Nephron progenitor cell (in vitro differentiated cells): ENCODE measurements around the gene SLC16A13.

Experiments
- DNase-seq: peaks from one replicate; pipeline ENCODE4 v3.0.0; 2021
- H3K27ac Mint-ChIP-seq: 2 replicates; pipeline ENCODE4 v1.8.0; 2021; ENCODE audit warnings: mild to moderate bottlenecking, moderate library complexity, mixed read lengths
- H3K27me3 Mint-ChIP-seq: 2 replicates; pipeline ENCODE4 v1.8.0; 2021; ENCODE audit warnings: mild to moderate bottlenecking, low read depth, mixed read lengths; ENCODE audit not compliant: poor library complexity
- H3K36me3 Mint-ChIP-seq: 2 replicates; pipeline ENCODE4 v1.8.0; 2021; ENCODE audit warnings: low read depth, mixed read lengths
- H3K4me1 Mint-ChIP-seq: 2 replicates; pipeline ENCODE4 v1.8.0; 2021; ENCODE audit warnings: mixed read lengths
- H3K4me3 Mint-ChIP-seq: 2 replicates; pipeline ENCODE4 v1.8.0; 2021; ENCODE audit warnings: mild to moderate bottlenecking, moderate library complexity, mixed read lengths
- H3K9me3 Mint-ChIP-seq: 2 replicates; pipeline ENCODE4 v1.8.0; 2021; ENCODE audit warnings: mild to moderate bottlenecking, moderate library complexity, mixed read lengths
- TF ChIP-seq, protein P1 (sequence below): fragments of 200-600 bp; sonication (generic); IDR thresholded peaks from 2 replicates; pipeline ENCODE4 v1.5.0; 2021; ENCODE audit warnings: antibody characterized with exemption

The SLC16A13 gene

DNA sequence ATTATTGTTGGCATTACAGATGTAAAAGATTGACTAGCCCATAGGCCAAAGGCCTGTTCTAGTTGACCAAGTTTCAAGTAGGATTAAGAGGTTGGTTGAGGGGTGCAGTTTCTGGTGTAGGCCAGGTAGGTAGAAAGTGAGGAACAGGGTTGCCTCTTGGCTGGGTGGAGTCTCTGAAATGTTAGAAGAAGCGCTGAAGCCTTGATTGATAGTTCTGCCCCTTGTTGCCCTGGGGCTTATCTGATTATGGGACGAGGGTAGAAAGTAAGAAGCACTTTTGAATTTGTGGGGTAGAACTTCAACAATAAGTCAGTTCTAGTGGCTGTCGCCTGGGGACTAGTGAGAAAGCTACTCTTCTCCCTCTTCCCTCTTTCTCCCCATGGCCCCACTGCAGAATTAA is 6.7 kb upstream of the SLC16A13 start:
- H3K27me3 Mint-ChIP-seq: peaks cover 24% of the 10 kb centered on the region
- DNase-seq: no peak
- no peaks in the 10 kb centered on the region for H3K4me1 Mint-ChIP-seq
- no peak overlapping the region for H3K27ac Mint-ChIP-seq
- no peaks in the 10 kb centered on the region for H3K9me3 Mint-ChIP-seq
- no peak overlapping the region for H3K4me3 Mint-ChIP-seq
- TF ChIP-seq, protein P1, sequence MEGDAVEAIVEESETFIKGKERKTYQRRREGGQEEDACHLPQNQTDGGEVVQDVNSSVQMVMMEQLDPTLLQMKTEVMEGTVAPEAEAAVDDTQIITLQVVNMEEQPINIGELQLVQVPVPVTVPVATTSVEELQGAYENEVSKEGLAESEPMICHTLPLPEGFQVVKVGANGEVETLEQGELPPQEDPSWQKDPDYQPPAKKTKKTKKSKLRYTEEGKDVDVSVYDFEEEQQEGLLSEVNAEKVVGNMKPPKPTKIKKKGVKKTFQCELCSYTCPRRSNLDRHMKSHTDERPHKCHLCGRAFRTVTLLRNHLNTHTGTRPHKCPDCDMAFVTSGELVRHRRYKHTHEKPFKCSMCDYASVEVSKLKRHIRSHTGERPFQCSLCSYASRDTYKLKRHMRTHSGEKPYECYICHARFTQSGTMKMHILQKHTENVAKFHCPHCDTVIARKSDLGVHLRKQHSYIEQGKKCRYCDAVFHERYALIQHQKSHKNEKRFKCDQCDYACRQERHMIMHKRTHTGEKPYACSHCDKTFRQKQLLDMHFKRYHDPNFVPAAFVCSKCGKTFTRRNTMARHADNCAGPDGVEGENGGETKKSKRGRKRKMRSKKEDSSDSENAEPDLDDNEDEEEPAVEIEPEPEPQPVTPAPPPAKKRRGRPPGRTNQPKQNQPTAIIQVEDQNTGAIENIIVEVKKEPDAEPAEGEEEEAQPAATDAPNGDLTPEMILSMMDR: no peak
- H3K36me3 Mint-ChIP-seq: no peaks in the 10 kb centered on the region

DNA sequence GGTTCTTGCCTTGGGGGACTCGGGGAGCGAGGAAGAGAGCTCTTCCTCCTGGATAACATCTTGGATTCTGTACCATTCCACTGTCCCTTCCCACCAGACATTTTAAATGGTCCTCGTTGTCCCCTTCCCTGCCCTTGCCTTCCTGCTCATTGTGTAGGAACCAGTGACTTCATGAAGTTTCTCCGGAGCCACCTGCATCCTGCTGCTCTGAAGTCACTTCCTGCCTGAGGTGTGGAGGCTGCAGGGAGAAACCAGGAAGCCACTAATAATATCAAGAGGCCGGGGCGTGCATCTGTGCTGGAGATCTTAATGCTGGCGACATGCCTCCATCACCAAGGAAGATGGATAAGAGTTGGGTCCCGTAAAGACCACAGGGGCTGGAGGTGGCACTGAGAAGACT is 6.2 kb upstream of the SLC16A13 start:
- Mint-ChIP-seq H3K36me3 (no peaks in the 10 kb centered on the region), H3K27me3 (peaks cover 23% of the 10 kb centered on the region), H3K9me3 (no peaks in the 10 kb centered on the region), H3K4me1 (no peaks in the 10 kb centered on the region), H3K4me3 (no peak overlapping the region), H3K27ac (no peak overlapping the region)
- DNase-seq: no peak
- TF ChIP-seq, protein P1: no peak

DNA sequence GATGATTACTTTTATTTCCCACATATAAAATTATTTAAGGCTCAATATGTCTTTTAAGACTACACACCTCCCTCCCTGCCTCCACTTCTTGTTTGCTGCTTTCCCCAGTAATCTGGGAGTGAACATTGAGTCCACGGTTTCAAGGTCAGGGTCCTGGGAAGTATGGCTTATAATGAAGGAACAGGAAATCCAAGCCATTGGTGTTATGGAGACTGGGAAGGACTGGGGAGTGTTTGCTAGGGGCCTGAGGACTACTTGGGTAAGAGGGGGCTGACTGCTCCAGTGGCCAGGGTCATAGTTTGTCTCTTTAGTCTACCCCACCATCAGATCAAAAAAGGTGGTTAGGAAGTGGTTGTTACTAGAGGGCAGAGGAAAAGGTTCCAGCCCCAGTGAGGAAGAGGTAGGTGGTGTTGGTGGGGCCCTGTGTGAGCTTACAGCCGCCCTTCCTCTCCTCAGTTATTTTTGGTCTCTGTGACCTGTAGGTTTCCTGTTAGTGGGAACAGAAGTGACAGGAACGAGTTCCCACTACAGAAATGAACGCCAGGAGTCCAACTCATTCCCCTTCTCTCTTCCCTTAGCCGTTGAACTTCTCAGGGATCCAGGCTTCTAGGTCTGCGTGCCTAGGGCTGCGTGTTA is 742 bp upstream of the SLC16A13 start:
- no peak for DNase-seq
- peak overlapping the region; percentile 93 for H3K27ac Mint-ChIP-seq
- H3K4me1 Mint-ChIP-seq: peaks cover 43% of the 10 kb centered on the region
- peaks cover 14% of the 10 kb centered on the region for H3K27me3 Mint-ChIP-seq
- no peaks in the 10 kb centered on the region for H3K36me3 Mint-ChIP-seq
- TF ChIP-seq, protein P1: no peak
- H3K4me3 Mint-ChIP-seq: peak overlapping the region; percentile 97
- H3K9me3 Mint-ChIP-seq: no peaks in the 10 kb centered on the region

DNA sequence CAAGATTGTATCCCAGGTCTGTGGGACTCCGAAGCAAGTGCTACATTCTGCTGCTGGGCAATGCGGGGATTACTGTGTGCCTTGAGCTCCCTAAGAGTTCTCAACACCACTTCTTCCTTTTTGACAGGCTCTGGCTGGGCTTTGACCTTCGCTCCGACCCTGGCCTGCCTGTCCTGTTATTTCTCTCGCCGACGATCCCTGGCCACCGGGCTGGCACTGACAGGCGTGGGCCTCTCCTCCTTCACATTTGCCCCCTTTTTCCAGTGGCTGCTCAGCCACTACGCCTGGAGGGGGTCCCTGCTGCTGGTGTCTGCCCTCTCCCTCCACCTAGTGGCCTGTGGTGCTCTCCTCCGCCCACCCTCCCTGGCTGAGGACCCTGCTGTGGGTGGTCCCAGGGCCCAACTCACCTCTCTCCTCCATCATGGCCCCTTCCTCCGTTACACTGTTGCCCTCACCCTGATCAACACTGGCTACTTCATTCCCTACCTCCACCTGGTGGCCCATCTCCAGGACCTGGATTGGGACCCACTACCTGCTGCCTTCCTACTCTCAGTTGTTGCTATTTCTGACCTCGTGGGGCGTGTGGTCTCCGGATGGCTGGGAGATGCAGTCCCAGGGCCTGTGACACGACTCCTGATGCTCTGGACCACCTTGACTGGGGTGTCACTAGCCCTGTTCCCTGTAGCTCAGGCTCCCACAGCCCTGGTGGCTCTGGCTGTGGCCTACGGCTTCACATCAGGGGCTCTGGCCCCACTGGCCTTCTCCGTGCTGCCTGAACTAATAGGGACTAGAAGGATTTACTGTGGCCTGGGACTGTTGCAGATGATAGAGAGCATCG is 2.4 kb downstream of the SLC16A13 start:
- Mint-ChIP-seq H3K9me3 (no peaks in the 10 kb centered on the region), H3K27me3 (peaks cover 17% of the 10 kb centered on the region), H3K4me3 (peak overlapping the region; percentile 72), H3K36me3 (no peaks in the 10 kb centered on the region), H3K27ac (peak overlapping the region; percentile 68), H3K4me1 (peaks cover 64% of the 10 kb centered on the region)
- TF ChIP-seq, protein P1: no peak
- DNase-seq: no peak

DNA sequence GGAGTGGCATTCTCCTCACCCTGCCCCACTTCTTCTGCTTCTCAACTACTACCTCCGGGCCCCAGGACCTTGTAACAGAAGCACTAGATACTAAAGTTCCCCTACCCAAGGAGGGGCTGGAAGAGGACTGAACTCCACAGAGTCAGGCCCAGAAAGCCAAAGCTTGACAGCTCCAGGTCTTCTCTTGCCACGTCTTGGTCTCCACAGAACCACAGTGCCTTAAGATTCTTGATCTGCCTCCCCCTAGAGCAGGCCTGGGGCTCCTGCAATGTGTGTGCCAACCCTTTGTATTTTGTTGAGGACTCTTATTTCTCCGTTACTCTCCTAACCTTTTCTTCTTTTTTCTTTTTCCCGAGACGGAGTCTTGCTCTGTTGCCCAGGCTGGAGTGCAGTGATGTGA is 4.0 kb downstream of the SLC16A13 start:
- TF ChIP-seq, protein P1: no peak
- Mint-ChIP-seq H3K27ac (peak overlapping the region; percentile 36), H3K9me3 (no peaks in the 10 kb centered on the region), H3K27me3 (peaks cover 27% of the 10 kb centered on the region), H3K4me3 (no peak overlapping the region), H3K36me3 (no peaks in the 10 kb centered on the region), H3K4me1 (peaks cover 62% of the 10 kb centered on the region)
- DNase-seq: no peak
